GM21717 (cell line): Measurements from ENCODE around the gene CFL1.
"Not testable (repeated sequence)": the region's sequence is repeated elsewhere in the genome, so short reads cannot be mapped to it uniquely, and the experiment has no call there.

Source experiments
- ATAC-seq: cut with Tn5 transposase; IDR thresholded peaks from one replicate; pipeline ENCODE4 v1.9.1; 2021; ENCODE audit warnings: mild to moderate bottlenecking, moderate library complexity; ENCODE audit not compliant: unreplicated experiment

CFL1 gene

DNA sequence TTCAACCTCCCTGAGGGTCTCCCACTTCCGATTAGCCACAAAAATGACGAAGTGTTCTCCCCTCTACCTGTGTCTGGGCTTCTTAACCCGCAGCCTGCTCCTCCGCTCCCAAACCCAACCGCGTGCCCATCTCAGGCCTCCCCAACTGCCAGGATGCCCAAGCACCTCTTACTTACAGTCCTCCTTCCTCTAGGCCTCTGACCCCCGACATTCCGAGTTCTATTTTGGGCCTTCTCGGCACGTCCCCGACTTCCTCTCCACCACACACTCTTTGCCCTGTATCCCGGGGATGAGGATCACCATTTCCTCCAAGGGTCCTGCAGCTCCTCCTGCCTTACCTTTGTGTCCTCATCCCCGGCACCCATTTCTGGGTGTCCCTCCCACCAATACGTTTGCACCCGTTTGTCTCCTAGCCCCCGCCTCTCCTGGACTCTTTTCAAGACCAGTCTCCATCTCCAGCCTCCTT lies 1.9 kb upstream of the CFL1 start:
- no peak for ATAC-seq

DNA sequence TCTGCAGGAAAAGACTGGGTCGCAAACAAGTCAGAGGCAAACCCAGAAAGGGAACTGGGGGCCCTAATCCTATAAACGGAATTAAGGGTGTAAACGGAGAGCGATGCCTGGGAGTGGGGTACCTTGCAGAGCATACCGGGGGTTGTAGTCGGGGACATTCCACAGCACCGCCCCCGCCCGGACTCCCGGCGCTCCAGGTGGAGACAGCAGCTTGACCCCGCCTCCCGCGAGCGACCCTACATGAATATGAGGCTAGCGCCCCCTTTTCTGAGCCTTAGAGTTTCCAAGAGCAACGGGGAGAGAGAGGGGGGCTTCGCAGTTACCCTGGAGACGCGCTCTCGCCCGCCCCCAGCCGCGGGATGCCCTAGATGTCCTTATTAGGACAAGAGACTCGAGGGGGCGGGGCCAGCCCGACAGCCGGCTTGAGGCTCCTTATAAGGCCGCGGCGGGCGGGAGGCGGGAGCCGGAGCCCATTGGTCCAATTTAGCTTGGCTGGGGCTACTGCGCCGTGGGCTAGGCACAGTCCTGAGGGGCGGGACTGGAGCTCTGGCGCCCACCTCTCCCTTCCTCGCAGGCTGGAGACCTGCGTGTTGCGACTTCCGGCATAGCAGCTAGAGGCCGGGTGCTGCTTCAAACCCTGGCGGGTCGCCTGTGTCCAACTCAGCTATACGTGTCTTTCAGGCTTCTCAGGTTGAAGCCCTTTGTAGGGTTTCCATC lies 1.3 kb upstream of the CFL1 start:
- peak; percentile 47 for ATAC-seq

DNA sequence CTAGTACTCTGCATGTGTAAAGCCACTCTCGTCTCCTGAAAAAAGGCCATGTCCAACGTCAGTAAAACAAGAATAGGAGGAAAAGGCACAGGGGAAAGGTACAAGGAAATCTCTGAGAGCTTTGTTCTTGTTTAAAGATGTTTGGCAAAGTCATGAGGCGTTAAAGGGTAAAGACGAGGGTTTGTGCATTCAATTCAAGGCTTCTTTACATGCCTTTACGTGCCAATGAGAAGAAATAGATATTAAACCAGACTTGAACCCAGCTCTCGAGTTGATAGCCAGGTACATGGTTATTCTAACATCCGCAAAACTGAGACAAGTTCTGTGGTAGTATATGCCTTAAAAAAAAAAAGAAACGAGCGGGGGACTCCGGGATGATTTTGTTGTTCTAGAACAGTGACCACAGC lies 704 bp upstream of the CFL1 start:
- no peak for ATAC-seq

GRCh38 chr11:65857500-65857852 lies 504 bp downstream of the CFL1 start:
- ATAC-seq = peak; percentile 4

DNA sequence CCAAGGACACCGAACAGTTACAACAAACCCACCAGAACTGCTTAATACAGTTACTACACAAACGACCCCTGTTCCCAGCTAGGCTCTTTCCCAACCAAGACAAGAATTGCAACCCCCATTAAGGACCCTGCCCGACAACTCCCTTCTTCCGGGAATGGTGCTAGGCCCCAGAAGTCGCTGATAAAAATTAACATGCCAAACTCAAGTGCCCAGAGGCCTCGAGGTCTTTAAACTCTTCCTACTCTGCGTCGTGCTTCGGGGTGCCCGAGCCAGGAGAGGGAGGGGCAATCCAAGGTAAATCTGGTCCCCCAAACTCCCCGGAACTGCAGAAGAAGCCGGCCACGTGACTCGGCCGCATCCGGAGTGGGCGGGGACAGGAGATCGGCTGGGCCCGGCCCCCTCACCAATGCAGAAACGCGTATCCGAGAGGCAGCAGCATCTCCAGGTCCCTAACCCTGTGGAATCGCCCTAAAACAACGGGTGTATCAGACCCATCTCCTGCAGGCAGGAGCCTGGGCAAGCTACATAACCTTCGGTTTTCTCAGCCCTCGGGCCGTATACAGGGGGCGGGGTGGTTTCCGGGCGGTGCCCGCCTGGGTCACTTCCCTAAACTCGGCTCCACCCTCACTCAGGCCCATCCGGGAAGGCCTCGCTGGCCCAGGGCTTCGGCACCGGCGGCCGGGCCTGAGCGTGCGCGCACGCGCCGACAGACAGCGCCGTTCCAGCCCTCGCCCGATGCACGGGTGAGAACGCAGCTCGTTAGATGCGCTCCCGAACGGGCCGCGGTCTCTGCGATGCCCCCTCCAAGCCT lies 1.1 kb downstream of the CFL1 start:
- peak; percentile 25 for ATAC-seq

- no peak for ATAC-seq
These were observed 2.0 kb downstream of the CFL1 start for GRCh38 chr11:65855927-65856363.

DNA sequence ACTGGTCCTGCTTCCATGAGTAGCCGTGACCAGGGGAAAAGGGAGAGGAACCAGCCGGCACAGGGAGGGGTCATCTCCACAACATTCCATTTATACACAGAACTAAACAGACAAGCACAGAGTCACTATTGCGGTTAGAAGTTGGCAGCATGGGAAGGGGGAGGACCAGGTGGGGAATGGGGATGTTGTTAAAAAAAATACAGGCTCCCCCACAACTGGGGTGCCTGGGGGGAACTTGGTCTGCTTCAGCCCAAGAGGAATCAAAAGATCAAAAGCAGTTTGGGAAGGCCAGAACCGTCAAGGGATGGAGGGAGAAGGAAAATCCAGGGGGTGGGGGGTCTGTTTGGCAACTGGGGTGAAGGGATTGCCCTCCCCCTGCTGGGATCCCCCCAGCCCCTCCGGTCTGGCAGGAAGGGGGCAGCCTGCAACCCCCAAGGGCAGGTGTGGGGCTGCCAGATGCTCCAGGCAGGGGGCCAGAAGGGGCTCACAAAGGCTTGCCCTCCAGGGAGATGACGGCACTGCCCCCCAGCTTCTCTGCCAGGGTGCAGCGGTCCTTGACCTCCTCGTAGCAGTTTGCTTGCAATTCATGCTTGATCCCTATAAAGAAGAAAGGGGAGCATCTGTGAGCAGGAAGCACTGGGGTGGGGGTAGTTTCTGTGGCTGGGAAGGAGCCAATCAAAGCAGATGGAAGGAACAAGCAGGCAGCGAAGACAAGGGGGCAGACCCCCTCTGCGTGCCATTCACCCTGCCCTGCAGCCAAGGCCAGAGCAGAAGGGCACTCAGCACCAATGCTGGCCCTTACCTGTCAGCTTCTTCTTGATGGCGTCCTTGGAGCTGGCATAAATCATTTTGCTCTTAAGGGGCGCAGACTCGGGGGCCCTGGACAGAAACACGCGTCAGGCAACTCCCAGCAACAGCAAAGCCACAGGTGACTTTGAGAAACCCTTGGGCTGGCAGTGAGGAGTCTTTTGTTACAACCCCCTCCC lies 2.8 kb downstream of the CFL1 start:
- no peak for ATAC-seq

DNA sequence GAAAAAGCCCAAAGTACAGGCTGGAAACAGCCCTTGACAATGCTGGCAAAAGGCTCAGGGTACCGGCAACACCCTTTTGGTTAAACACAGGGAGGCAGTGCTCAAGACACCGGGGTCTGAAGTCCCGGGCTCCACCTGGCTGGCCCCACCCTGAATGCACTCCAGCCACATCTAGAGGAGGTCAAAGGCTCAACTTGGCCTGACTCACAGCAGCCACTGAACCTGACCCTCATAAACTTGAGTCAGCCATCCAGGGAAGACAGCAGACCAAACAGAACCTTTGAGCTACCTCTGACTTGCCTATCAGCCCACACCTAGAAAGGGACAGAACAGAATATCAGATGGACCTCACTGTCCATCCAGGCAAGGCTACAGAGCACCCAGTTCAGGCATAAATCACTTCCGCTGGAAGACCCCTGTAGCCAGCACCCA lies 3.8 kb downstream of the CFL1 start:
- ATAC-seq = no peak

GRCh38 chr11:65853246-65853979 lies 4.6 kb downstream of the CFL1 start:
- no peak for ATAC-seq

GRCh38 chr11:65852508-65853245 lies 5.3 kb downstream of the CFL1 start:
- ATAC-seq = no peak

GRCh38 chr11:65851811-65852507 lies 6.0 kb downstream of the CFL1 start:
- no peak for ATAC-seq

GRCh38 chr11:65851083-65851579 lies 6.8 kb downstream of the CFL1 start:
- no peak for ATAC-seq

- no peak for ATAC-seq
These were observed 7.5 kb downstream of the CFL1 start for GRCh38 chr11:65850217-65851082.

GRCh38 chr11:65849771-65850216 lies 8.2 kb downstream of the CFL1 start:
- no peak for ATAC-seq

DNA sequence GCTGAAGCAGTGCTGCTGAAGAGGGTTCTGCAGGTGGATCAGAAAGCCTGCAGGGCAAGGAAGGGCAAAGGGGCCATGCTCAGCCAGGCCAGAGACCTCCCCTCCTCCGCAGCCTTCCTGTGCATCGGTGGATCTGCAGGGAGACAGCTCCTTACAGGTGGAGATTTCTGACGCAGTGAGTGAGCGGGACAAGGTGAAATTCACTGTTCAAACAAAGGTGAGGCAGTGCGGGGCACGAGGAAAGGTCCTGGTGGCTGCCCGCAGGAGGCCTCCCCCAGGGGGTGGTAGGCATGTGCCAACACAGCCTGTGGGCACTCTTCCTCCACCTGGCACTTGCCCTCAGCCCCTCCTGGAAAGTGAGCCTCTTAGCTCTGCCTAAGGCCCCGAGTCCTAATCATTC lies 8.6 kb downstream of the CFL1 start:
- ATAC-seq = no peak

DNA sequence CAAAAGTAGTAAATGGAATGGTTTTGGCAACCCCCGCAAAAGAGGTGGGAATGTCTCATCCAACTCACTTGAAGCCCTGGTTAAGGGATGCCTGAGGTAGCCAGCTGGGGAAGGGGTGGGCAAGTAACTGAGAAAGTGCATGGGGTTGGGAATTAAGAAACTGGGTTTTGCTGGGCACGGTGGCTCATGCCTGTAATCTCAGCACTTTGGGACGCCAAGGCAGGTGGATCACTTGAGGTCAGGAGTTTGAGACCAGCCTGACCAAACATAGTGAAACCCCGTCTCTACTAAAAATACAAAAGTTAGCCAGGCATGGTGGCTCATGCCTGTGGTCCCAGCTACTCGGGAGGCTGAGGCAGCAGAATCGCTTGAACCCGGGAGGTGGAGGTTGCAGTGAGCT lies 9.3 kb downstream of the CFL1 start:
- not testable (repeated sequence) for ATAC-seq

DNA sequence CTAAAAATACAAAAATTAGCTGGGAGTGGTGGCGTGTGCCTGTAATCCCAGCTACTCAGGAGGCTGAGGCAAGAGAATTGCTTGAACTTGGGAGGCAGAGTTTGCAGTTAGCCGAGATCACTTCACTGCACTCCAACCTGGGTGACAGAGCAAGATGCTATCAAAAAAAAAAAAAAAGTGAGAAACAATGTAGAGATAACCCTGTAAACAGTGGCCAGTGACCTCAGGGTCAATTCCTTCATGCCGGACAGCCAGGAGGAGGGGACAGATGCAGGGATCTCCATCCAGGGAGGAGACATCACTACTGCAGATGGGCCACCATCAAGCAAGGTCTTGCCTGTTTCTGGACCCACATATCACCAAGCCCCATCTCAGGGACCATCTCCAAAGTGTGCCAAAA lies 10.2 kb downstream of the CFL1 start:
- no peak for ATAC-seq
